Gastrocnemius medialis (tissue), 4 donors: ENCODE data around the gene TIFAB.

Experiments used
- CTCF ChIP-seq, 5 experiments: fragments of 450-650 bp in 3 of 5; fragments of 200-600 bp in 2 of 5; sonication (generic) in 2 of 5; IDR thresholded peaks in 4 of 5; conservative IDR thresholded peaks in 1 of 5; 1 replicate in 4 of 5; 2 replicates in 1 of 5; pipeline ENCODE4 v1.5.1; 2016 to 2019; ENCODE audit warnings: antibody characterized with exemption in 5 of 5, mild to moderate bottlenecking in 3 of 5, moderate library complexity in 3 of 5
- POLR2A ChIP-seq, 2 donors: fragments of 450-650 bp; IDR thresholded peaks; one replicate each; pipeline ENCODE4 v1.6.1; 2017; ENCODE audit warnings: antibody characterized with exemption in 2 of 2, mild to moderate bottlenecking in 2 of 2, moderate library complexity in 2 of 2

GRCh38 chr5:135398855-135399793, 53.0 kb downstream of the TIFAB start, which contains the start of gene MACROH2A1:
- TF ChIP-seq CTCF (IDR thresholded peaks at IDR 0.05 in 4 of 5, conservative IDR thresholded peaks at IDR 0.05 in 1 of 5) (peak in 4 of 5 experiments; percentile 10 to 29 (median 15)), POLR2A (IDR thresholded peaks at IDR 0.05) (peak; percentile 95 to 97)
